Suprapubic skin (tissue), 4 donors: ENCODE results near the gene ANKRD24. TPM values are rescaled to one million over a fixed set of nuclear protein-coding genes. Genes with fewer than 3 reads are reported as not detected.
"Not testable (repeated sequence)": the region's sequence is repeated elsewhere in the genome, so short reads cannot be mapped to it uniquely, and the experiment has no call there.

Experiments used
- DNase-seq, 2 donors: peaks; one replicate each; pipeline ENCODE4 v3.0.0-alpha.2; 2019; ENCODE audit warnings: low spot score in 2 of 2
- H3K27ac ChIP-seq: fragments of 200-600 bp; sonication (generic); one replicate; pipeline ENCODE4 v1.5.1; 2019
- H3K27me3 ChIP-seq: fragments of 200-600 bp; sonication (generic); one replicate; pipeline ENCODE4 v1.5.1; 2019
- H3K36me3 ChIP-seq: fragments of 200-600 bp; sonication (generic); one replicate; pipeline ENCODE4 v1.5.1; 2019
- H3K4me1 ChIP-seq: fragments of 200-600 bp; sonication (generic); one replicate; pipeline ENCODE4 v1.5.1; 2019
- H3K4me3 ChIP-seq: fragments of 200-600 bp; sonication (generic); one replicate; pipeline ENCODE4 v1.5.1; 2019; ENCODE audit warnings: mild to moderate bottlenecking
- H3K9me3 ChIP-seq: fragments of 200-600 bp; sonication (generic); one replicate; pipeline ENCODE4 v1.5.1; 2019
- EP300 ChIP-seq: sonication (generic); formaldehyde crosslinking; IDR thresholded peaks from one replicate; pipeline ENCODE4 v1.6.1; 2017; ENCODE audit warnings: antibody characterized with exemption
- POLR2A ChIP-seq, 2 donors: fragments of 450-650 bp; IDR thresholded peaks; one replicate each; pipeline ENCODE4 v1.6.1; 2017; ENCODE audit warnings: antibody characterized with exemption in 2 of 2, mild to moderate bottlenecking in 2 of 2, moderate library complexity in 2 of 2
- POLR2AphosphoS5 ChIP-seq, 3 donors: sonication (generic); formaldehyde crosslinking; IDR thresholded peaks; one replicate each; pipeline ENCODE4 v1.6.1; 2017; ENCODE audit warnings: antibody characterized with exemption in 3 of 3
- WGBS: methylation state at CpG from one replicate; pipeline ENCODE4 v1.1.5; 2018; 5-methylcytosine and 5-hydroxymethylcytosine counted together
- total RNA-seq, 4 donors: library from RNA; depleted of rRNA; stranded (reverse); fragments of >200 nt; gene quantifications; one replicate each; pipeline ENCODE4 v1.1.0, GENCODE V29; 2016
- TF ChIP-seq, protein P1 (sequence below), 2 donors: fragments of 200-600 bp in 1 of 2; fragments of 450-650 bp in 1 of 2; sonication (generic) in 1 of 2; IDR thresholded peaks; one replicate each; pipeline ENCODE4 v1.5.1; 2016 to 2019; ENCODE audit warnings: antibody characterized with exemption in 2 of 2, mild to moderate bottlenecking in 1 of 2, moderate library complexity in 1 of 2

ANKRD24 gene
- total RNA-seq, 4 donors from 2014 or later = 0.44 to 0.87 (median 0.54) TPM

DNA sequence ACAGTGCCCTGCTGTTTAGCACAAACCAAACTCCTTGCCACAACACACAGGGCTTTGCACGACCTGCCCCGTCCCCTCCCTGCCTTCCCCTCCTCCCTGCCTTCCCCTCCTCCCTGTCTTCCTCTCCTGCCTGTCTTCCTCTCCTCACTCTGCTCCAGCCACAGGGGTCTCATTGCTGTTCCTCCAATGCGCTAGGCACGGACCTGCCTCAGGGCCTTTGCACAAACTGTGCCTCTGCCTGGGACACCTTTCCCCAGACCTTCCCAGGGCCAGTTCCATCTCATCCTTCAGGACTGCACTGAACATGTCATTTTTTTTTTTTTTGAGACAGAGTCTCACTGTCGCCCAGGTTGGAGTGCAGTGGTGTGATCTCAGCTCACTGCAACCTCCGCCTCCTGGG is 30.9 kb upstream of the ANKRD24 start:
- H3K27me3 ChIP-seq = peaks cover 37% of the 10 kb centered on the region
- no peaks in the 10 kb centered on the region for H3K9me3 ChIP-seq
- no peaks in the 10 kb centered on the region for H3K4me1 ChIP-seq
- H3K4me3 ChIP-seq = no peak overlapping the region
- DNase-seq = no peak
- no peak for TF ChIP-seq POLR2AphosphoS5 (IDR thresholded peaks at IDR 0.05)
- TF ChIP-seq EP300 = no peak
- TF ChIP-seq, protein P1, sequence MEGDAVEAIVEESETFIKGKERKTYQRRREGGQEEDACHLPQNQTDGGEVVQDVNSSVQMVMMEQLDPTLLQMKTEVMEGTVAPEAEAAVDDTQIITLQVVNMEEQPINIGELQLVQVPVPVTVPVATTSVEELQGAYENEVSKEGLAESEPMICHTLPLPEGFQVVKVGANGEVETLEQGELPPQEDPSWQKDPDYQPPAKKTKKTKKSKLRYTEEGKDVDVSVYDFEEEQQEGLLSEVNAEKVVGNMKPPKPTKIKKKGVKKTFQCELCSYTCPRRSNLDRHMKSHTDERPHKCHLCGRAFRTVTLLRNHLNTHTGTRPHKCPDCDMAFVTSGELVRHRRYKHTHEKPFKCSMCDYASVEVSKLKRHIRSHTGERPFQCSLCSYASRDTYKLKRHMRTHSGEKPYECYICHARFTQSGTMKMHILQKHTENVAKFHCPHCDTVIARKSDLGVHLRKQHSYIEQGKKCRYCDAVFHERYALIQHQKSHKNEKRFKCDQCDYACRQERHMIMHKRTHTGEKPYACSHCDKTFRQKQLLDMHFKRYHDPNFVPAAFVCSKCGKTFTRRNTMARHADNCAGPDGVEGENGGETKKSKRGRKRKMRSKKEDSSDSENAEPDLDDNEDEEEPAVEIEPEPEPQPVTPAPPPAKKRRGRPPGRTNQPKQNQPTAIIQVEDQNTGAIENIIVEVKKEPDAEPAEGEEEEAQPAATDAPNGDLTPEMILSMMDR (IDR thresholded peaks at IDR 0.05) = no peak
- no peak for TF ChIP-seq POLR2A (IDR thresholded peaks at IDR 0.05)
- H3K27ac ChIP-seq = no peak overlapping the region
- WGBS = 78% methylated on average over 6 of the region's 6 CpGs
- H3K36me3 ChIP-seq = no peaks in the 10 kb centered on the region

DNA sequence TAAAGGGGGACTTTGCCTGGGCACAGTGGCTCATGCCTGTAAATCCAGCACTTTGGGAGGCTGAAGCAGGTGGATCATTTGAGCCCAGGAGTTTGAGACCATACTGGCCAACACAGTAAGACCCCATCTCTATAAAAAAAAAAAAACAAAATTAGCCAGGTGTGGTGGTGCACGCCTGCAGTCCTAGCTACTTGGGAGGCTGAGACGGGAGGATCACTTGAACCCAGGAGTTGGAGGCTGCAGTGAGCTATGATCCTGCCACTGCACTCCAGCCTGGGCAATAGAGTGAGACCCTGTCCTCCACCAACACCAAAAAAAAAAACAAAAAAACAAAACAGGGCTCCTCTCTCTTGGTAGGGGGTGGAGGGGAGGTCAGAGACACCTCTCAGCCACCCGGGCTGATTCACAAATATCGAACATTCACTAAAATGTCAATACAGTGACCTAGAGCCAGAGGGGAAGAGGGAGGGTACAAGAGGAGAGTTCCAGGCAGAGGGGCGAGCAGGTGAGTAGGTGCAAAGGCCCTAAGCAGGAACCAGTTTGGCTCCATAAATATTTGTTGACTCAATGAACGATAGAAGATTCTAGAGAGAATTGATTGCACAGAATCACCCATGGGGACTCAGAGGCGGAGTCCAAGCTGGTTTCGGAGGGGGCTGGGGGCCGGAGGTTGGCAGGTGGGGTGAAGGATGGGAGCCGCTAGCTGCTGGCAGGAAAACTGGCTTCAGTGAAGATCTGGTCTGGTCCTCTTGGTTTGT is 30.1 kb upstream of the ANKRD24 start:
- Histone ChIP-seq H3K36me3 (no peaks in the 10 kb centered on the region), H3K27me3 (peaks cover 41% of the 10 kb centered on the region), H3K9me3 (no peaks in the 10 kb centered on the region), H3K4me3 (no peak overlapping the region), H3K4me1 (no peaks in the 10 kb centered on the region), H3K27ac (no peak overlapping the region)
- 73% methylated on average over 10 of the region's 10 CpGs for WGBS
- DNase-seq = no peak
- no peak for TF ChIP-seq POLR2AphosphoS5 (IDR thresholded peaks at IDR 0.05)

- DNase-seq = no peak
- H3K4me1 ChIP-seq = no peaks in the 10 kb centered on the region
- peaks cover 42% of the 10 kb centered on the region for H3K27me3 ChIP-seq
- H3K27ac ChIP-seq = no peak overlapping the region
- no peaks in the 10 kb centered on the region for H3K36me3 ChIP-seq
- no peak for TF ChIP-seq EP300
- no peak overlapping the region for H3K4me3 ChIP-seq
- WGBS = 78% methylated on average over 12 of the region's 21 CpGs
- no peaks in the 10 kb centered on the region for H3K9me3 ChIP-seq
Measured at GRCh38 chr19:4154571-4155312, 27.7 kb upstream of the ANKRD24 start.

- Histone ChIP-seq H3K4me1 (no peaks in the 10 kb centered on the region), H3K9me3 (no peaks in the 10 kb centered on the region), H3K36me3 (no peaks in the 10 kb centered on the region), H3K4me3 (no peak overlapping the region), H3K27ac (no peak overlapping the region), H3K27me3 (peaks cover 39% of the 10 kb centered on the region)
- WGBS = 81% methylated on average over 6 of the region's 6 CpGs
- TF ChIP-seq, protein P1 (IDR thresholded peaks at IDR 0.05) = no peak
- TF ChIP-seq POLR2A (IDR thresholded peaks at IDR 0.05) = no peak
- TF ChIP-seq POLR2AphosphoS5 (IDR thresholded peaks at IDR 0.05) = no peak
- no peak for TF ChIP-seq EP300
- DNase-seq = no peak
Measured at GRCh38 chr19:4157164-4157563, 25.3 kb upstream of the ANKRD24 start.

- not testable (repeated sequence) for H3K9me3 ChIP-seq, DNase-seq, H3K27ac ChIP-seq, H3K36me3 ChIP-seq, H3K4me1 ChIP-seq, H3K4me3 ChIP-seq
- WGBS = 75% methylated on average over 8 of the region's 8 CpGs
- H3K27me3 ChIP-seq = peaks cover 38% of the 10 kb centered on the region
Measured at GRCh38 chr19:4157971-4158370, 24.5 kb upstream of the ANKRD24 start.

DNA sequence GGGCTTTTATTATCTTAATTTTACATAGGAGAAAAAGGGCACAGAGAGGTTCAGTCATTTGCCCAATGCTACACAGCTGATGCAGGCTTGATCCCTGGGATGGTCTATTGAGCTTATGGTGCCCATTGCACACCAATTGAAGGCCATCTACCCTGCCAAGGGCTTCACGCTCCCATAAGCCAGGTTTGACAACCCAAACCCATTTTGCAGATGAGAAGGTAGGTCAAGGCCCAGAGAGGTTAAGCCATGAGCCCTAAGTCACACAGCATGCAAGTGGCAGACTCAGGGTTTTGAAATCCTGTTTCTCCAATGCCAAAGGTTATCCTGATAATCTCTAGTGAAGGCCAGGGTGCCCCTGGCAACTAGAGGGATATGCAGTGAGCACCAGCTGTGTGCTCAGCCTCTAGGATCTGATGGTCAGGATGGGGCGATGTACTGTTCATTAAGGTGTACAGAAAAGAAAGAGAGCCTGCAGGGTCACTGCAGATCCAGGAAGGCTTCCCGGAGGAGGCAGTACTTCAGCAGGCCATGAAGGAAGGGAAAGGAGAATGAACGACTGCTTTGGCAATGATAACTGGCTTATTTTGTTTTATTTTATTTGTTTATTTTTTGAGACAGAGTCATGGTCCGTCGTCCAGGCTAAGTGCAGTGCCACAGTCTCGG is 20.9 kb upstream of the ANKRD24 start:
- TF ChIP-seq POLR2A (IDR thresholded peaks at IDR 0.05) = no peak
- TF ChIP-seq POLR2AphosphoS5 (IDR thresholded peaks at IDR 0.05) = no peak
- TF ChIP-seq, protein P1 (IDR thresholded peaks at IDR 0.05) = no peak
- TF ChIP-seq EP300 = no peak
- peaks cover 32% of the 10 kb centered on the region for H3K27me3 ChIP-seq
- WGBS = 86% methylated on average over 6 of the region's 7 CpGs

More for the DNA sequence above, 20.9 kb upstream of the ANKRD24 start:
- no peaks in the 10 kb centered on the region for H3K36me3 ChIP-seq
- no peak overlapping the region for H3K27ac ChIP-seq
- H3K9me3 ChIP-seq = no peaks in the 10 kb centered on the region
- no peak for DNase-seq
- no peaks in the 10 kb centered on the region for H3K4me1 ChIP-seq
- H3K4me3 ChIP-seq = no peak overlapping the region
